HEK293 (cell line): ENCODE data around the gene GDF9.

ENCODE experiments used
- CTCF ChIA-PET: fragments of 350-600 bp; formaldehyde crosslinking; extraction: SDS; loops from one replicate; lab custom pipeline; 2021; ENCODE audit warnings: antibody characterized with exemption; lab: Yijun Ruan, JAX
- POLR2A ChIA-PET: fragments of 300-600 bp; formaldehyde crosslinking; extraction: SDS; loops from one replicate; lab custom pipeline; 2020; ENCODE audit warnings: antibody characterized with exemption, inconsistent platforms; lab: Yijun Ruan, JAX
- H3K27ac ChIP-seq: fragments of 200-500 bp; sonication (Bioruptor generic); 2 replicates; pipeline ENCODE4 v1.5.1; 2014; ENCODE audit warnings: low read depth, low read length, control low read depth, inconsistent platforms; ENCODE audit errors: extremely low read depth
- H3K36me3 ChIP-seq, 2 experiments: fragments of 200-500 bp in 1 of 2; sonication (Bioruptor generic) in 1 of 2; 1 replicate in 1 of 2; 2 replicates in 1 of 2; pipeline ENCODE4 v1.5.1; 2014 to 2017; ENCODE audit warnings: inconsistent platforms in 2 of 2, low read length in 2 of 2; ENCODE audit not compliant: control insufficient read depth in 2 of 2, insufficient read depth in 1 of 2
- H3K4me1 ChIP-seq: fragments of 200-500 bp; sonication (Bioruptor generic); 2 replicates; pipeline ENCODE4 v1.5.1; 2014; ENCODE audit warnings: mild to moderate bottlenecking, low read length, inconsistent platforms; ENCODE audit not compliant: control insufficient read depth, insufficient read depth
- H3K4me3 ChIP-seq: 2 replicates; pipeline ENCODE4 v1.5.1; 2011; ENCODE audit warnings: low read depth, mild to moderate bottlenecking, control low read depth, low read length, moderate library complexity
- H3K9me3 ChIP-seq: fragments of 200-500 bp; sonication (Bioruptor generic); 2 replicates; pipeline ENCODE4 v1.5.1; 2014; ENCODE audit warnings: low read depth, low read length, inconsistent platforms; ENCODE audit not compliant: control insufficient read depth, insufficient read depth
- EGR2 ChIP-seq: fragments of 450-650 bp; formaldehyde crosslinking; IDR thresholded peaks from 2 replicates; pipeline ENCODE4 v1.5.1; 2016; ENCODE audit warnings: low read depth, missing biosample characterization, missing genetic modification characterization
- FEZF1 ChIP-seq: fragments of 450-650 bp; formaldehyde crosslinking; IDR thresholded peaks from 2 replicates; pipeline ENCODE4 v1.5.1; 2016; ENCODE audit warnings: missing biosample characterization, missing genetic modification characterization
- GLIS1 ChIP-seq: fragments of 450-650 bp; formaldehyde crosslinking; IDR thresholded peaks from 2 replicates; pipeline ENCODE4 v1.5.1; 2016; ENCODE audit warnings: missing biosample characterization, missing genetic modification characterization
- IKZF3 ChIP-seq: fragments of 450-650 bp; IDR thresholded peaks from 2 replicates; pipeline ENCODE4 v1.5.0; 2018; ENCODE audit warnings: missing biosample characterization, mild to moderate bottlenecking, missing genetic modification characterization, moderate library complexity
- KLF8 ChIP-seq: fragments of 450-650 bp; formaldehyde crosslinking; IDR thresholded peaks from 2 replicates; pipeline ENCODE4 v1.5.1; 2016; ENCODE audit warnings: missing biosample characterization, missing genetic modification characterization
- KLF9 ChIP-seq: fragments of 450-650 bp; formaldehyde crosslinking; IDR thresholded peaks from 2 replicates; pipeline ENCODE4 v1.5.1; 2016; ENCODE audit warnings: missing biosample characterization, missing genetic modification characterization, low read depth
- MEIS1 ChIP-seq: sonication (generic); formaldehyde crosslinking; IDR thresholded peaks from 2 replicates; pipeline ENCODE4 v1.8.1; 2022; ENCODE audit warnings: missing genetic modification reagents, mild to moderate bottlenecking, borderline replicate concordance
- OVOL3 ChIP-seq: fragments of 450-650 bp; formaldehyde crosslinking; IDR thresholded peaks from 2 replicates; pipeline ENCODE4 v1.5.1; 2016; ENCODE audit warnings: missing biosample characterization, missing genetic modification characterization
- SCRT1 ChIP-seq: fragments of 450-650 bp; formaldehyde crosslinking; IDR thresholded peaks from 2 replicates; pipeline ENCODE4 v1.5.1; 2016; ENCODE audit warnings: missing biosample characterization, missing genetic modification characterization, borderline replicate concordance
- YY1 ChIP-seq: fragments of 450-650 bp; formaldehyde crosslinking; IDR thresholded peaks from 2 replicates; pipeline ENCODE4 v1.5.1; 2018; ENCODE audit warnings: missing biosample characterization, missing genetic modification characterization
- ZBTB17 ChIP-seq: fragments of 450-650 bp; formaldehyde crosslinking; IDR thresholded peaks from 2 replicates; pipeline ENCODE4 v1.5.1; 2016; ENCODE audit warnings: missing biosample characterization, missing genetic modification characterization
- ZBTB21 ChIP-seq: fragments of 450-650 bp; formaldehyde crosslinking; IDR thresholded peaks from 2 replicates; pipeline ENCODE4 v1.5.1; 2017; ENCODE audit warnings: missing biosample characterization, missing genetic modification characterization
- ZFHX2 ChIP-seq: fragments of 450-650 bp; formaldehyde crosslinking; conservative IDR thresholded peaks from 2 replicates; pipeline ENCODE4 v1.5.1; 2016; ENCODE audit warnings: missing biosample characterization, missing genetic modification characterization
- ZIC2 ChIP-seq: fragments of 450-650 bp; formaldehyde crosslinking; IDR thresholded peaks from 2 replicates; pipeline ENCODE4 v1.5.1; 2016; ENCODE audit warnings: missing biosample characterization, missing genetic modification characterization
- ZNF140 ChIP-seq: fragments of 450-650 bp; formaldehyde crosslinking; IDR thresholded peaks from 2 replicates; pipeline ENCODE4 v1.5.1; 2016; ENCODE audit warnings: missing biosample characterization, missing genetic modification characterization
- ZNF18 ChIP-seq: fragments of 450-650 bp; formaldehyde crosslinking; IDR thresholded peaks from 2 replicates; pipeline ENCODE4 v1.5.1; 2016; ENCODE audit warnings: missing biosample characterization, missing genetic modification characterization
- ZNF202 ChIP-seq: fragments of 450-650 bp; formaldehyde crosslinking; IDR thresholded peaks from 2 replicates; pipeline ENCODE4 v1.5.1; 2016; ENCODE audit warnings: missing biosample characterization, missing genetic modification characterization, borderline replicate concordance
- ZNF366 ChIP-seq: fragments of 450-650 bp; formaldehyde crosslinking; conservative IDR thresholded peaks from 2 replicates; pipeline ENCODE4 v1.5.1; 2016; ENCODE audit warnings: missing biosample characterization, missing genetic modification characterization
- ZNF391 ChIP-seq: fragments of 450-650 bp; formaldehyde crosslinking; IDR thresholded peaks from 2 replicates; pipeline ENCODE4 v1.5.1; 2016; ENCODE audit warnings: low read depth, missing biosample characterization, missing genetic modification characterization, borderline replicate concordance
- ZNF510 ChIP-seq: fragments of 450-650 bp; formaldehyde crosslinking; IDR thresholded peaks from 2 replicates; pipeline ENCODE4 v1.5.1; 2018; ENCODE audit warnings: mild to moderate bottlenecking, missing genetic modification characterization, missing biosample characterization; ENCODE audit not compliant: insufficient replicate concordance
- ZNF548 ChIP-seq: fragments of 450-650 bp; formaldehyde crosslinking; IDR thresholded peaks from 2 replicates; pipeline ENCODE4 v1.5.1; 2016; ENCODE audit warnings: missing biosample characterization, missing genetic modification characterization
- ZNF560 ChIP-seq: fragments of 450-650 bp; formaldehyde crosslinking; IDR thresholded peaks from 2 replicates; pipeline ENCODE4 v1.5.1; 2017; ENCODE audit warnings: missing biosample characterization, missing genetic modification characterization, borderline replicate concordance
- ZNF561 ChIP-seq: fragments of 450-650 bp; IDR thresholded peaks from 2 replicates; pipeline ENCODE4 v1.5.1; 2018; ENCODE audit warnings: missing biosample characterization, missing genetic modification characterization, borderline replicate concordance
- ZNF660 ChIP-seq: fragments of 450-650 bp; IDR thresholded peaks from 2 replicates; pipeline ENCODE4 v1.5.1; 2018; ENCODE audit warnings: missing biosample characterization, mild to moderate bottlenecking, missing genetic modification characterization
- ZNF777 ChIP-seq: fragments of 450-650 bp; formaldehyde crosslinking; IDR thresholded peaks from 2 replicates; pipeline ENCODE4 v1.5.1; 2017; ENCODE audit warnings: missing biosample characterization, missing genetic modification characterization, borderline replicate concordance
- TF ChIP-seq, protein P1 (sequence below): fragments of 450-650 bp; IDR thresholded peaks from 2 replicates; pipeline ENCODE4 v1.5.1; 2018; ENCODE audit warnings: missing biosample characterization, mild to moderate bottlenecking, missing genetic modification characterization
- TF ChIP-seq, protein P2 (sequence below): fragments of 450-650 bp; formaldehyde crosslinking; IDR thresholded peaks from 2 replicates; pipeline ENCODE4 v1.5.1; 2016; ENCODE audit warnings: missing biosample characterization, missing genetic modification characterization, borderline replicate concordance

GDF9 gene

GRCh38 chr5:132825033-132825833 lies 41.0 kb downstream of the GDF9 start:
- H3K4me3 ChIP-seq = no peak overlapping the region
- H3K27ac ChIP-seq = no peak overlapping the region
- H3K36me3 ChIP-seq = peaks cover 0 to 38% of the 10 kb centered on the region in 2 experiments; a peak in 1 of 3 replicates
- no peaks in the 10 kb centered on the region for H3K9me3 ChIP-seq
- POLR2A ChIA-PET = no interaction called here
- H3K4me1 ChIP-seq = no peaks in the 10 kb centered on the region
- CTCF ChIA-PET = interaction anchor here (0.6 kb wide), 2 partner anchors 24 to 718 kb away, joined by 3 read pairs; no protein-coding TSS in a partner anchor
- TF ChIP-seq, protein P1, sequence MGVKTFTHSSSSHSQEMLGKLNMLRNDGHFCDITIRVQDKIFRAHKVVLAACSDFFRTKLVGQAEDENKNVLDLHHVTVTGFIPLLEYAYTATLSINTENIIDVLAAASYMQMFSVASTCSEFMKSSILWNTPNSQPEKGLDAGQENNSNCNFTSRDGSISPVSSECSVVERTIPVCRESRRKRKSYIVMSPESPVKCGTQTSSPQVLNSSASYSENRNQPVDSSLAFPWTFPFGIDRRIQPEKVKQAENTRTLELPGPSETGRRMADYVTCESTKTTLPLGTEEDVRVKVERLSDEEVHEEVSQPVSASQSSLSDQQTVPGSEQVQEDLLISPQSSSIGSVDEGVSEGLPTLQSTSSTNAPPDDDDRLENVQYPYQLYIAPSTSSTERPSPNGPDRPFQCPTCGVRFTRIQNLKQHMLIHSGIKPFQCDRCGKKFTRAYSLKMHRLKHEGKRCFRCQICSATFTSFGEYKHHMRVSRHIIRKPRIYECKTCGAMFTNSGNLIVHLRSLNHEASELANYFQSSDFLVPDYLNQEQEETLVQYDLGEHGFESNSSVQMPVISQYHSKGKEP (tag by site-specific recombination) = no peak
- TF ChIP-seq ZNF510 (tag by site-specific recombination) = no peak
- TF ChIP-seq ZBTB21 (tag by site-specific recombination) = no peak
- no peak for TF ChIP-seq SCRT1 (tag by site-specific recombination)
- TF ChIP-seq, protein P2, sequence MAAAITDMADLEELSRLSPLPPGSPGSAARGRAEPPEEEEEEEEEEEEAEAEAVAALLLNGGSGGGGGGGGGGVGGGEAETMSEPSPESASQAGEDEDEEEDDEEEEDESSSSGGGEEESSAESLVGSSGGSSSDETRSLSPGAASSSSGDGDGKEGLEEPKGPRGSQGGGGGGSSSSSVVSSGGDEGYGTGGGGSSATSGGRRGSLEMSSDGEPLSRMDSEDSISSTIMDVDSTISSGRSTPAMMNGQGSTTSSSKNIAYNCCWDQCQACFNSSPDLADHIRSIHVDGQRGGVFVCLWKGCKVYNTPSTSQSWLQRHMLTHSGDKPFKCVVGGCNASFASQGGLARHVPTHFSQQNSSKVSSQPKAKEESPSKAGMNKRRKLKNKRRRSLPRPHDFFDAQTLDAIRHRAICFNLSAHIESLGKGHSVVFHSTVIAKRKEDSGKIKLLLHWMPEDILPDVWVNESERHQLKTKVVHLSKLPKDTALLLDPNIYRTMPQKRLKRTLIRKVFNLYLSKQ (tag by site-specific recombination) = no peak
- TF ChIP-seq ZNF560 (tag by site-specific recombination) = no peak
- no peak for TF ChIP-seq ZNF660 (tag by site-specific recombination)
- TF ChIP-seq ZNF777 = no peak
- no peak for TF ChIP-seq ZNF548 (tag by site-specific recombination)
- TF ChIP-seq KLF8 (tag by site-specific recombination) = no peak

DNA sequence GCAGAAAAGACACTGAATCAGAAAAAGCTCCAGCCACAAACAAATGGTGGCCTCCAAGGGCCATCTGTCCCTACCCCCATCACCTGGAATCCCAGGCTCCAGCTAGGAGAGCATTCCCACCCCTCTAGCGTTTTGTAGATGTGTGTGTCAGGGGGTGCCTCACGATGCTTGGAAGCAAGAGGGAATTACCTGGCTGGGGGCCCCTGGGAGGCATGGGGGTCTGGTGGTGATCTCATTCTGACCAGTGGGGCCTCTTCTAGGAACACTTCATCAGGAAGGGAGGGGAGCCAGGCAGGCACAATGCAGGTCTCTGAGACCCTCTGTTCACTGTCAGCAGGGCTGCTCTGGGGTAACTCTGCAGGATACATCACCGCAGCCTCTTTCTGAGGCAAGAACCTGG lies 41.8 kb downstream of the GDF9 start:
- Histone ChIP-seq H3K4me3 (no peak overlapping the region), H3K9me3 (no peaks in the 10 kb centered on the region), H3K4me1 (no peaks in the 10 kb centered on the region), H3K36me3 (peaks cover 0 to 38% of the 10 kb centered on the region in 2 experiments; a peak in 1 of 3 replicates), H3K27ac (no peak overlapping the region)
- ChIA-PET CTCF (interaction anchor here (0.5 to 0.6 kb wide), 2 partner anchors 48 to 235 kb away, joined by 3 to 7 read pairs; no protein-coding TSS in a partner anchor), POLR2A (interaction anchor here (1.3 kb wide), 1 partner anchor 87 kb away, joined by 3 read pairs; the partner anchor contains the start of gene KIF3A)
- peak; percentile 29; the same call in 1 of the 2 replicates for TF ChIP-seq ZIC2
- no peak for TF ChIP-seq FEZF1 (tag by site-specific recombination)
- no peak for TF ChIP-seq IKZF3 (tag by site-specific recombination)
- no peak for TF ChIP-seq ZNF140 (tag by site-specific recombination)
- TF ChIP-seq KLF9 = no peak

- Histone ChIP-seq H3K9me3 (no peaks in the 10 kb centered on the region), H3K4me3 (no peak overlapping the region), H3K27ac (no peak overlapping the region), H3K36me3 (peaks cover 0 to 32% of the 10 kb centered on the region in 2 experiments; a peak in 1 of 3 replicates), H3K4me1 (no peaks in the 10 kb centered on the region)
- CTCF ChIA-PET = interaction anchor here (0.5 to 0.7 kb wide), 2 partner anchors 112 to 234 kb away, joined by 3 to 4 read pairs; no protein-coding TSS in a partner anchor
- POLR2A ChIA-PET = interaction anchor here (1.3 to 1.4 kb wide), 2 partner anchors 16 to 86 kb away, joined by 3 to 5 read pairs; partner anchors contain the start of gene KIF3A
- TF ChIP-seq ZNF202 (no peak), OVOL3 (tag by site-specific recombination) (no peak), MEIS1 (CRISPR knock-in tag) (no peak), ZNF391 (tag by site-specific recombination) (no peak), ZNF18 (tag by site-specific recombination) (no peak), ZNF366 (no peak), YY1 (tag by site-specific recombination) (no peak), ZBTB17 (tag by site-specific recombination) (no peak), ZNF561 (tag by site-specific recombination) (no peak), ZFHX2 (tag by site-specific recombination) (0 out of 2 replicates have a peak, but pooled peaks have one; percentile 1), GLIS1 (tag by site-specific recombination) (no peak), EGR2 (tag by site-specific recombination) (peak; percentile 36; the same call in 1 of the 2 replicates)
These were observed 42.7 kb downstream of the GDF9 start for GRCh38 chr5:132823481-132824050.
